HG02798 (cell line): Measurements from ENCODE around the gene SFN.
"Not testable (repeated sequence)": the region's sequence is repeated elsewhere in the genome, so short reads cannot be mapped to it uniquely, and the experiment has no call there.

ENCODE experiments used
- ATAC-seq: cut with Tn5 transposase; IDR thresholded peaks from one replicate; pipeline ENCODE4 v1.9.1; 2021; ENCODE audit warnings: mild to moderate bottlenecking; ENCODE audit not compliant: unreplicated experiment, poor library complexity

The SFN gene

GRCh38 chr1:26838474-26839338, 24.2 kb upstream of the SFN start:
- ATAC-seq: peak; percentile 94

DNA sequence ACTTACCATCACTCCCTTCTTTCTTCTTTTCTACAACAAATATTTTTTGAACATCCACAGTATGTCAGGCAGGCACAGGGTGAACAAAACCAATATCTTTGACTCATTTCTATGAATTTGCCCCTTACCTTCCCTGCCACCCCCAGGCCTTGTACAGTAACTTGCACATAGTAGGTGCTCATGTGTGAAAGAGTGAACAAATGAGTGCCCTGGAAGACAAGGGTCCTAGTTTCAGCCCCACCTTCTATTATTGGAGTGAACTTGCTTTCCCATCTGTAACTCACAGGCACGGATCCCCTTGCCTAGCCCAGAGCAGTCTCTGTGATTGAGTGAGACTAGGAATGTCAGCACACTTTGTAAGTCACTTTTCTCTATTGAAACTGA, 23.6 kb upstream of the SFN start:
- no peak for ATAC-seq

DNA sequence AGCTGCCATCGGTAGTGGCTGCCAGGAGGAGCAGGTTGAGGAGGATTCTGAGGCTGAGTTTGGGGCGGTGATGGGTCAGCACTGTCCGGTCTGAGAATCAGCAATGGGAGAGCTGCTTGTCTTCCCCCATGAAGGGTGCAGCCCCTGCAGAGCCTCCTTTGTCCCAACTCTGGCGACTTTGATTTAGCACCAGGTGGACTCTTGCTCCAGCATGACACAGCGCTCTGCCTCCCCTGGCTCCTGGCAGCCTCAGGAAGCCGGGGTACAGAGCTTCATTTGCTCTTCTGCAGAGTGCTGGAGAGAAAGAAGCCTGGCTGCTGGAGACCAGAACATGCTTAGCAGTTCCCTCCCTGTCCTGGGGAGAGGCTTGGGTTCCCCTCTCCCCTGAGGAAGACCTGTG, 23.2 kb upstream of the SFN start:
- no peak for ATAC-seq

- no peak for ATAC-seq
Observed at GRCh38 chr1:26844424-26845196, 18.3 kb upstream of the SFN start.

- not testable (repeated sequence) for ATAC-seq
Observed at GRCh38 chr1:26847826-26848225, 15.1 kb upstream of the SFN start.

DNA sequence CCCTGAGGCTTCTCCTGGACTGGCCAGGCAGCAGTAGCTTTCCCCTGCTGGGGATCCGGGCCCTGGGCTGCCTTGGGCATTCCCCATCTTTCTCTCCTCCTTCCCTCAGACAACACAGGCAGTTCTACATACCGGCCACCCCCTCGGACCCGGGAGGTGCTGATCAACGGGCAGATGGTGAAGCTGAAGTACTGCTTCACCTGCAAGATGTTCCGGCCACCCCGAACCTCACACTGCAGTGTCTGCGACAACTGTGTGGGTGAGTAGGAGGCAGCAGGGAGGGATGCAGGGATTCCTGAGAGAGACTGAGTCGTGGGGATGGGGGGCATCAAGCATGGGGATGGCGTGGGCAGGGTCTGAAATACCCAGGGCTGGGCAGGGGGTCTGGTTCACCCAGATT, 14.4 kb upstream of the SFN start:
- no peak for ATAC-seq

DNA sequence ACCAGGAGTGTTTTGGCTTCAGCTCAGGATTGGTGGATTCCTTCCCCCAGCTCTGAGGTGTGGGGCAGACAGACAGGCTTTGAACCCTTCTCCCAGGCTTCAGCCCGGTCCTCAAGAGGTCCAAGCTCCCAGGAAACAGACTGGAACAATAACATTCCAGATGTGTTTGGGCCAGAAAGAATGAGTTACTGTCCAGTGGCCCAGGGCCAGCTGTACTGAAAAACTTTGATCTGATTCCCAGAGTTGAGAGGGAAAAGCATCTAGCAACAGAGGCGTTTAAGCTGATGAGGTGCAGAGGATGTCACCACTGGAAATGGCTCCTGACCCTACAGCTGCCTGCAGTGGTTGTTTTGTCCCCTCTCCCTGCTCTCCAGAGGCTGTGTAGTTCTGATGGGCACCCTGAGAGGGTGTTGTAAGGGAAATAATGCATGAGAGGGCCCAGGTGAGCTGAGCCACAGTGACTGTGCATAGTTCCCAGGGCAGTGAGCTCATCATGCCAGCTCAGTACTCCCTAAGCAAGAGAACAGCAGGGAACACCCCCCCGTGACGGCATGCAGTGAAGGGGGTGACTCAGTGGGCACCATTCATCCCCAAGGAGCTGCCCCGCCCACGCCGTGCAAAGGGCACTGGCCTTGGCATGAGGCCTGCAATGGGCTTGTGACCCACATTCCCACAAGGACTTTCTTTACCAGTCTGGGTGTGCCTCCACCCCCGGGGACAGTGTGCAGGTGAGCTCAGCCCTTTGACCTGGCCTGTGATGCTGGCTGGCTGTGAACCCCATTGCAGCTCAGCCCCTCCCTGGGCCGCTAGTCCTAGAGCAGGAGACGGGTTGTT, 13.8 kb upstream of the SFN start:
- no peak for ATAC-seq

DNA sequence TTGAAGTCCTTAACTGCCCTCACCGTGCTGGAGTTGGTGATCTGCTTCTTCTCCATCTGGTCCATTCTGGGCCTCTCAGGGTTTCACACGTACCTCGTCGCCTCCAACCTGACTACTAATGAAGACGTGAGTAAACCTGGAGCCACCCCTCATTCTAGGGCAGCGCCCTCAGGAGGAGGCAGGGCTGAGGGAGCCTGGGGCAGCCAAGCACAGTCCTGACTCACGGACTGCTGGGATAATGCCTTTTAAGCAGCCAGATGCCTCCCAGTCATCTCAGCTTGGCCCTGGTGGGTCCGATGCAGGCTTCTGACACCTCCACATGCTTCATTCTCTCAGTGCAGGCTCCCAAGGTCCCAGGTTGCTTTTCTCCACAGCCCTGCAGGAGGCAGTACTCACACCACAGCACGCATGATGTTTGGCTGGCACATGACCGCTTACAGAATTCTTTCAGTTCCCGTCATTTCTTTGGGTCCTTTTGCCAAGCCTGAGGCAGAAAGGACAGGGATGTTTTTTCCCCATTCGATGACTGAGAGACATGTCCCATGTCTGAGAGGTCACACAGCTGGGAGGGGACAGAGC, 11.8 kb upstream of the SFN start:
- no peak for ATAC-seq

DNA sequence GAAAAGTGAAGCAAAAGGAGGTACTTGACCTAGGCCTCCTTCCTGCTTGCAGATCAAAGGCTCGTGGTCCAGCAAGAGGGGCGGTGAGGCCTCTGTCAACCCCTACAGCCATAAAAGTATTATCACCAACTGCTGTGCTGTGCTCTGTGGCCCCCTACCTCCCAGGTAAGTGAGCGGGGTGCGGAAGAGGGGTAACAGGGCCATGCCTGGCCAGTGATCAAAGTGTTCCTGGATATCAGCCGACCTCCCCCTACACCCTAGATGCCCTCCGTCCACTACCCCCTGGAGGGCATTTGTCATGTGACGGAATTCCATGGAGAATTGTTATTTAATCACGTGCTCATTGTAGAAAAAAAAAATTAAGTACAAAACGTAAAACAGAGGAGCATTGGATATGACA, 10.2 kb upstream of the SFN start:
- ATAC-seq: no peak

DNA sequence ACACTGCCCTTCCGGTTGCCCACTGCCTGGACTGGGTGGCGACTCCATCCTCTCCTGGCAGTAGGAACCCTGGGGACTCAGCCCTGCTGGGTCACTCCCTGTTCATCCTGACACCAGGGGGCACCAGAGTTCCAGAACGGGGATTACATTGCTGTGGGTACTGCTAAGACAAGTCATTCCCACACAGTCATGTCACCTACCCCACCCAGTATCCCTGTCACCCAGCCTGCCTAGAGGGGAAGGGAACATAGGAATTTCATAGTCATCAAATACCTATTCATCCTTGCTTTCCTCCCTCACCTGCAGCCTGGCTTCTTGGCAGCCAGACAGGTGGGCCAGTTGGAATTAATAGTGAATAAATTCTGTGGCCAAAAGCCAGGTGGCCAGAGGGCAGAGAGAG, 9.8 kb upstream of the SFN start:
- ATAC-seq: no peak

DNA sequence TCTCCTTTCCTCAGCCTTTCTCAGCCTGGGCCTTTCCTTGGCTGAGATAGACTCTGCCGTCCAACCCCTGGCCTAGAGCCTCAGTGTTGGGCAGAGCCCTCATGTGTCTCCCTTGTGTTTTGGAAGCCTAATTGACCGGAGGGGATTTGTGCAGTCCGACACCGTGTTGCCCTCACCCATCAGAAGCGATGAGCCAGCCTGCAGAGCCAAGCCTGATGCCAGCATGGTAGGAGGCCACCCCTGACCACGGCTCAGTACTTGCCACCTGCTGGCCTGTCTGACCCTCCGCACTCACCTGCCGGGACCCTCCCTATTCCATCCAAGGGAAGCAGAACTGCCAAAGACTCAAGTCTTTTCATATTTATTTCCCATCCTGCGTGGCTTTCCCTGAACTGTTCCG, 9.3 kb upstream of the SFN start:
- ATAC-seq: no peak

- ATAC-seq: no peak
Observed at GRCh38 chr1:26854906-26855305, 8.0 kb upstream of the SFN start.

DNA sequence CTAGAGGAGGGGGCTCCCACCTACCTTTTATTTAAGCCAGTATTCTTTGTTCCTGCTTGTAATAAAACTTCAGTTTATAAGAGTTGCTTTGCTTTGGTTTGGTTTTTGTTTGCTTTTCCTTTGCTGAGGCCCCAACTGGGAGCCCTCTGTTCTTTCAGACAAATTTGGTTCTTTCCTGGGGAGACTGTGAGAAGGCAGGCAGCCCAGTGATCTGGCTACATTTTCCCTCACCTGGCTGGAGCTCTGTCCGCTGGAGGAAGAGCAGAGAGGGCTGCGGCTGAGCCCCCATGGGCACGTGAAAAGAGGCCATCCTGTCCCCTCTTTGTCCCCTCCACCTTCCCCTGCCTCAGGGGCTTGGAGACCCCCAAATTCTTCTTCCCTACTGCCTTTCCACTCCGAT, 7.3 kb upstream of the SFN start:
- ATAC-seq: no peak

DNA sequence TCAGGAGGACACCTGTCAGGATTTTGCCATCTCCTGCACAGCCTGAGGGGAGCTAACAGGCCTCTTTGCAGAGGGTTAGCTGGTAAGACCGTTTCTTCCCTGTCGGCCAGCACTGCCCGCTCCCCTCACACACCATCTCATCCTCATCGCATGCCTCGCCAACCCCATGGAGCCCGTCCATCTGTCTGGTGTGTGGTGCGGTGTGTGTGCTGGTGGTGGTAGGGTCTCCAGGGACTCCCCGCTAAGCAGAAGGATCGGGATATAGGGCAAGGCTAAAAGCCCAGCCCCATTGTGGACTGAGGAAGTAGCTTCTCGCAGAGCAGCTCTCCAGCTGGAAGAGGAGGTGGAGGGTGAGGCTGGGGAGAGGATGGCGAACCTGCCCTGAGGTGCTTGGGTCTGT, 6.8 kb upstream of the SFN start:
- no peak for ATAC-seq

DNA sequence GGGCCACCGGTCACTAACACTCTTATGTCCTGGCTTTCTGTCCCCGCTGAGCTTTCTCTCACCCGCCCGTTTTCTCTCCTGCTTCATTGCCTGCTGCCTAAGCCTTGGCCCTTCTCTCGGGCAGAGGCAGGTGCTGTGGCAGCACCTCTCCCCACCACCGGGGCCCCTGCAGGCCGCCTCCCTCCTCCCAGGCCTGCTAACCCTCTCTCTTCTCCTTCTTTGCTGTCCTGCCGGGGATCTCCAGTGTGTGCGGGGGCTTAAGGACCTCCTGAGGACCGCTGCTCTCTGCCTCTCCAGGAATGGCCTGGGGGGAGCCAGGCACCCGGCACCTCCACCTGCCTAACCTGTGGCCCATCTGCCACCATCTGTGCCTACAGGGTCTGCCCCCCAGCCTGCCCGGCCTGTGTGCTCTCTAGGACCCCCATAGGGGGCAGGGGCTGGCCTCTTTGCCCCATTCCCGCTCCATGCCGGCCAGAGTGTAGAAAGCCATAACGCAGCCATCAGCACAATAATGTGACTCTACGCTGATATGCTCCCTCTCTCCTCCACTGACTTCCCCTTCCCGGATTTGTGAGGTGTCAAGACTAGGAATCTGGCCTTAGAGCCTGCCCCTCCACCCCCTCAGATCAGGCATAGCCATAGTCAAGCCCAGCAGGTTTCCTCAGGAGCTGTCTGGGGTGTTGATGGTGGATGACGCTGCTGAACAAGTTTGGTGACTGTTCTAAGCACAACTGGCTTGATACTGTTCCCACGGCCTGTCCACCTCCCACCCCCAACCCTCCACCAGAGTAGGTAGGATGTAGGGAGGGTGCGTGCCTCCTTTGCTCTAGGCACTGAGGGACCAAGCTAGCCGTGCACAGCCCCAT, 6.1 kb upstream of the SFN start:
- ATAC-seq: no peak

GRCh38 chr1:26857473-26858060, 5.4 kb upstream of the SFN start:
- no peak for ATAC-seq

DNA sequence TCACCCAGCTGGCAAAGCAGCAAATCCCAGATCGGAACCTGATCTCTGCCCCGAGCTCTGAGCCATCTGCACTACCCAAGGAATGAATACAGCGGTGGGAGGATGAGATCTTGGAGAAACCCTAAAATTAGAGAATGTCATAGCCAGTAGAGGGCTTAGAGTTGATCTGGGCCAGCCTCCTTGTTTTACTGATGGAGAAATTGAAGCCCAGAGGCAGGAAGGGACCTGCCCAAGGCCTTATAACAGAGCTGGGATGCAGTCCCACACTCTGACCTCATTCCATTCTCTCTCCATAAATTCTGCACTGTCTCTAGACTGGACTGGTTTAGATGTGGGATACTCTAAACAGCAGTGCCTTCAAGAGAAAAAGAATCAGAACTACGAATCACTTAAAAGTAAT, 4.8 kb upstream of the SFN start:
- ATAC-seq: no peak

GRCh38 chr1:26858891-26859640, 3.9 kb upstream of the SFN start:
- no peak for ATAC-seq

DNA sequence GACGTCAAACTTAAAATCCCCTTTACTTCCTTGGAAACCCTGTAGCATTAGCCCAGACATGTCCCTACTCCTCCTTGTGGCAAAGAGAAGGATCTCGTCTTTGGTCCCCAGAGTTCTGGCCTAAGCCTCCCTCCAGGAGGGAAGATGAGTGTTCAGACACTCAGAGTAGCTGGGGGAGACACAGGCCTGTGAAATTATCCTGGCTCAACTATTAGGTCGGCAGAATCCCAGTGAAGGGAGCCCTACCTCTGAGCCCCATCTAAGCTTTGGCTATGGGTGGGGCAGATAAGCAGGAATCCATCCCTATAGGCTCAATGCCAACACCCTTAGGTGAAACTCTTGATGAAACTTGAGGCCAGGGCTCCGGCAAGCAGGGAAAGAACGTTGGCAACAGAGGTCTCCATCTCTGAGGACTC, 1.7 kb upstream of the SFN start:
- no peak for ATAC-seq
